H1 (cell line): ENCODE data around the gene FBH1. TPM values are rescaled to one million over a fixed set of nuclear protein-coding genes. Genes with fewer than 3 reads are reported as not detected.

Experiments used
- CTCF ChIA-PET: fragments of 300-600 bp; sonication (Branson Sonifier 250); formaldehyde crosslinking; loops from one replicate; lab custom pipeline; 2021; ENCODE audit not compliant: partially characterized antibody; lab: Charles Lee
- POLR2A ChIA-PET: fragments of 300-600 bp; sonication (Branson Sonifier 250); formaldehyde crosslinking; loops from one replicate; lab custom pipeline; 2021; ENCODE audit warnings: inconsistent platforms; ENCODE audit not compliant: partially characterized antibody; lab: Charles Lee
- DNase-seq, 2 experiments: peaks; one replicate each; pipeline versions ENCODE4 v3.0.0 to v3.0.0-alpha.2; 2010 to 2022; ENCODE audit warnings: low spot score in 2 of 2, low read depth in 1 of 2, mixed read lengths in 1 of 2
- FAIRE-seq: peaks from 2 replicates; lab custom pipeline; 2011; peaks lifted over from hg19 to GRCh38; lab: Jason Lieb, UNC
- H2AFZ ChIP-seq: 2 replicates; pipeline ENCODE4 v1.8.1; 2012; ENCODE audit warnings: low read length, inconsistent platforms
- H2AK5ac ChIP-seq: 2 replicates; pipeline ENCODE4 v1.6.1; 2013; ENCODE audit warnings: low read depth, low read length
- H2BK120ac ChIP-seq: replicated peaks from 2 replicates; pipeline ENCODE3; 2013; ENCODE audit warnings: low read depth, low read length, inconsistent platforms
- H2BK12ac ChIP-seq: 2 replicates; pipeline ENCODE4 v1.6.1; 2013; ENCODE audit warnings: low read depth, low read length
- H2BK15ac ChIP-seq: 2 replicates; pipeline ENCODE4 v1.6.1; 2013; ENCODE audit warnings: low read length
- H2BK20ac ChIP-seq: 2 replicates; pipeline ENCODE4 v1.6.1; 2013; ENCODE audit warnings: low read length
- H2BK5ac ChIP-seq: 2 replicates; pipeline ENCODE4 v1.6.1; 2013; ENCODE audit warnings: low read depth, low read length
- H3K14ac ChIP-seq: 2 replicates; pipeline ENCODE4 v1.6.1; 2013; ENCODE audit warnings: inconsistent platforms; ENCODE audit not compliant: insufficient read length
- H3K18ac ChIP-seq: 2 replicates; pipeline ENCODE4 v1.6.1; 2013; ENCODE audit warnings: low read length; ENCODE audit errors: extremely low read depth
- H3K23ac ChIP-seq: 2 replicates; pipeline ENCODE4 v1.6.1; 2013; ENCODE audit warnings: inconsistent platforms; ENCODE audit not compliant: insufficient read length
- H3K23me2 ChIP-seq: 2 replicates; pipeline ENCODE4 v1.6.1; 2013; ENCODE audit warnings: low read depth, low read length
- H3K27ac ChIP-seq: 2 replicates; pipeline ENCODE4 v1.6.1; 2011; ENCODE audit warnings: low read depth, low read length, inconsistent platforms
- H3K27me3 ChIP-seq, 4 experiments: replicated peaks in 1 of 4; 1 replicate in 1 of 4; 2 replicates in 3 of 4; pipeline versions ENCODE4 v1.6.1 to v1.8.1; 2011 to 2013; ENCODE audit warnings: low read length in 3 of 4, mild to moderate bottlenecking in 3 of 4, inconsistent platforms in 2 of 4, mixed read lengths in 2 of 4, moderate library complexity in 1 of 4; ENCODE audit not compliant: control insufficient read depth in 3 of 4, insufficient read depth in 3 of 4; ENCODE audit errors: extremely low read depth in 1 of 4
- H3K36me3 ChIP-seq, 4 experiments: 2 replicates each; pipeline versions ENCODE4 v1.6.1 to v1.8.1; 2011 to 2013; ENCODE audit warnings: mild to moderate bottlenecking in 4 of 4, low read length in 3 of 4, moderate library complexity in 2 of 4, control low read depth in 1 of 4, inconsistent platforms in 1 of 4; ENCODE audit not compliant: insufficient read depth in 4 of 4, control insufficient read depth in 2 of 4
- H3K4ac ChIP-seq: replicated peaks from 2 replicates; pipeline ENCODE3; 2013; ENCODE audit warnings: low read length, low read depth, mixed read lengths, inconsistent platforms; ENCODE audit not compliant: insufficient read length
- H3K4me1 ChIP-seq, 4 experiments: replicated peaks in 1 of 4; 1 replicate in 1 of 4; 2 replicates in 3 of 4; pipeline versions ENCODE4 v1.6.1 to v1.8.1; 2011 to 2013; ENCODE audit warnings: low read length in 3 of 4, inconsistent platforms in 2 of 4, mixed read lengths in 1 of 4; ENCODE audit not compliant: insufficient read depth in 4 of 4, control insufficient read depth in 3 of 4
- H3K4me2 ChIP-seq, 2 experiments: 2 replicates each; pipeline versions ENCODE4 v1.6.1 to v1.8.1; 2011 to 2013; ENCODE audit warnings: low read depth in 2 of 2, low read length in 2 of 2, control low read depth in 1 of 2, inconsistent platforms in 1 of 2, mild to moderate bottlenecking in 1 of 2; ENCODE audit not compliant: insufficient read depth in 1 of 2
- H3K4me3 ChIP-seq, 4 experiments: fragments of 200-600, 300-600 bp in 1 of 4; sonication (generic), shearing (Covaris generic), sonication (Bioruptor Twin) in 1 of 4; 2 replicates each; pipeline versions ENCODE4 v1.5.1 to v1.8.1; 2011 to 2016; ENCODE audit warnings: low read length in 4 of 4, low read depth in 3 of 4, control low read depth in 2 of 4, inconsistent platforms in 2 of 4, mild to moderate bottlenecking in 2 of 4, mixed read lengths in 1 of 4, moderate library complexity in 1 of 4; ENCODE audit not compliant: insufficient read depth in 2 of 4; ENCODE audit errors: extremely low read depth in 1 of 4
- H3K56ac ChIP-seq: replicated peaks from 2 replicates; pipeline ENCODE3; 2013; ENCODE audit warnings: low read depth, mild to moderate bottlenecking, mixed read lengths, low read length, inconsistent platforms; ENCODE audit not compliant: insufficient read length
- H3K79me1 ChIP-seq: 2 replicates; pipeline ENCODE4 v1.6.1; 2013; ENCODE audit warnings: low read depth, low read length, control low read depth
- H3K79me2 ChIP-seq, 2 experiments: 2 replicates each; pipeline versions ENCODE4 v1.6.1 to v1.8.1; 2012 to 2013; ENCODE audit warnings: low read length in 2 of 2, mild to moderate bottlenecking in 2 of 2, inconsistent platforms in 1 of 2; ENCODE audit not compliant: insufficient read depth in 2 of 2, control insufficient read depth in 1 of 2
- H3K9ac ChIP-seq, 4 experiments: replicated peaks in 1 of 4; 1 replicate in 1 of 4; 2 replicates in 3 of 4; pipeline versions ENCODE4 v1.6.1 to v1.8.1; 2011 to 2013; ENCODE audit warnings: low read depth in 3 of 4, low read length in 3 of 4, control low read depth in 2 of 4, mild to moderate bottlenecking in 2 of 4, moderate library complexity in 2 of 4, inconsistent platforms in 1 of 4; ENCODE audit errors: extremely low read depth in 1 of 4
- H3K9me3 ChIP-seq, 2 experiments: 2 replicates each; pipeline versions ENCODE4 v1.6.1 to v1.8.1; 2012 to 2013; ENCODE audit warnings: mild to moderate bottlenecking in 2 of 2, moderate library complexity in 2 of 2, control low read depth in 1 of 2, inconsistent platforms in 1 of 2, low read depth in 1 of 2, low read length in 1 of 2, mixed read lengths in 1 of 2; ENCODE audit not compliant: insufficient read depth in 2 of 2
- H4K20me1 ChIP-seq, 2 experiments: replicated peaks in 1 of 2; 2 replicates each; pipeline versions ENCODE3 to v1.8.1; 2011 to 2013; ENCODE audit warnings: inconsistent platforms in 2 of 2, low read length in 2 of 2, mild to moderate bottlenecking in 1 of 2; ENCODE audit not compliant: insufficient read depth in 2 of 2, control insufficient read depth in 1 of 2
- H4K5ac ChIP-seq: 2 replicates; pipeline ENCODE4 v1.6.1; 2013; ENCODE audit warnings: low read length, low read depth, mixed read lengths, inconsistent platforms; ENCODE audit not compliant: insufficient read length
- H4K8ac ChIP-seq: 2 replicates; pipeline ENCODE4 v1.8.0; 2013; ENCODE audit warnings: mild to moderate bottlenecking, moderate library complexity, low read length, inconsistent platforms; ENCODE audit not compliant: insufficient read depth; ENCODE audit errors: extremely low read depth
- H4K91ac ChIP-seq: replicated peaks from 2 replicates; pipeline ENCODE3; 2013; ENCODE audit warnings: low read length, mixed read lengths, inconsistent platforms; ENCODE audit not compliant: insufficient read length
- WGBS, 2 experiments: shearing (Covaris generic) in 1 of 2; methylation state at CpG; one replicate each; pipeline versions ENCODE4 v1.1.6 to v1.1.7; 2013 to 2015; ENCODE audit warnings: low lambda C conversion rate in 2 of 2, mixed read lengths in 2 of 2, inconsistent platforms in 1 of 2, low coverage in 1 of 2, missing lambda C conversion rate in 1 of 2; ENCODE audit not compliant: insufficient replicate concordance in 2 of 2, insufficient coverage in 1 of 2, insufficient read length in 1 of 2; ENCODE audit errors: extremely low coverage in 1 of 2, missing lambda C conversion rate in 1 of 2; 5-methylcytosine and 5-hydroxymethylcytosine counted together
- polyA plus RNA-seq, 7 experiments: library from polyadenylated mRNA; depleted of rRNA in 3 of 7; stranded (reverse) in 5 of 7; unstranded in 2 of 7; fragments of >200 nt in 5 of 7; fragments of 200-250 nt in 2 of 7; gene quantifications; 1 replicate in 5 of 7; 2 replicates in 1 of 7; 4 replicates in 1 of 7; pipeline versions ENCODE4 v1.2.1 to v1.2.3, GENCODE V29; 2011 to 2013; ENCODE audit warnings: missing spikeins in 2 of 7, mixed read lengths in 2 of 7
- total RNA-seq: library from RNA; stranded (reverse); fragmentation: NEBNext Ultra II Directional; extraction: Animal tissue kit (Norgen Biotek cat#: 25700); gene quantifications from 2 replicates; pipeline ENCODE4 v1.2.1, GENCODE V29; 2021

The FBH1 gene
- total and polyA plus RNA-seq, 2 of the 8 experiments (the other 6 are each of a cell fraction or from before 2014, with no cell fraction given), result 31.1 to 51.8 TPM

DNA sequence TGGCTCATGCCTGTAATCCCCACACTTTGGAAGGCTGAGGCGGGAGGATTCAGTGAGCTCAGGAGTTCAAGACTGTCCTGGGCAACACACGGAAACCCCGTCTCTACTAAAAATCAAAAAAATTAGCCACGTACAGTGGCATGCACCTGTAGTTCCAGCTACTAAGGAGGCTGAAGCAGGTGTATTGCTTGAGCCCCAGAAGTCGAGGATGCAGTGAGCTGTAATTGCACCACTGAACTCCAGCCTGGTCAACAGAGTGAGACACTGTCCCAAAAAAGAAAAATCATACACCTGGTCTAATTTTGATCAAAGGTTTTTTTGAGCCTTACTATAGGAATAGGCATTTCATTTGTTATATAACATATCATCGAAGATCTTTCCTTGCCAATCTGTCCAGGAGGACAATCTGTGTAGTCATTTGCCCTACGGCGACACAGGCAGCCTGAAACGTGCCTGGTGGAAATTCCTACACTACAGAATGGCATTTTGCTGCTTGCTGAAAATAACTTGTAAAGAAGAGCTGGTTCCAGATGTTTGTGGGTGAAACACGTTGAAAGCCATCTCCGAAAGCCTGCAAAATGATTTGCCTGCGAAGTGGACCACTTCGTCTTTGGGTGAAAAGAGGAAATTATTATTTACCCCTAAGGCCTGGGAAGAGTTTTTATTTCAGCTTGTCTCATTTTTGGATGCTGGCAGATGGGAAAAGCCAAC, 45.5 kb upstream of the FBH1 start:
- H2BK120ac ChIP-seq, result no peak overlapping the region
- peaks cover 0 to 2% (median 0%) of the 10 kb centered on the region in 4 experiments; a peak in 1 of 7 replicates for H3K4me1 ChIP-seq
- H3K56ac ChIP-seq, result no peak overlapping the region
- H4K91ac ChIP-seq, result no peak overlapping the region
- H3K23ac ChIP-seq, result no peak overlapping the region
- CTCF ChIA-PET, result interaction anchor here (0.6 to 3.0 kb wide), 10 partner anchors 13 to 1047 kb away, joined by 3 to 12 read pairs (median 4); no protein-coding TSS in a partner anchor
- H3K14ac ChIP-seq, result no peak overlapping the region
- H3K9ac ChIP-seq, result no peak overlapping the region
- no peak overlapping the region for H3K4me2 ChIP-seq
- H3K9me3 ChIP-seq, result no peaks in the 10 kb centered on the region
- H4K5ac ChIP-seq, result no peak overlapping the region
- no peaks in the 10 kb centered on the region for H3K36me3 ChIP-seq
- H2AFZ ChIP-seq, result no peak overlapping the region
- H2BK12ac ChIP-seq, result no peak overlapping the region
- no peak overlapping the region for H2BK20ac ChIP-seq
- no peak overlapping the region for H2BK5ac ChIP-seq
- no peak overlapping the region for H2BK15ac ChIP-seq
- H3K79me2 ChIP-seq, result no peaks in the 10 kb centered on the region
- FAIRE-seq (no peak), DNase-seq (no peak)
- no peak overlapping the region for H3K27ac ChIP-seq
- no peaks in the 10 kb centered on the region for H4K20me1 ChIP-seq
- no peak overlapping the region for H3K18ac ChIP-seq
- H2AK5ac ChIP-seq, result no peak overlapping the region
- 87% methylated on average over 13 of the region's 13 CpGs; no CpG with 5 or more reads in 1 of the 2 experiments for WGBS, 2 experiments
- POLR2A ChIA-PET, result interaction anchor here (1.0 to 3.0 kb wide), 3 partner anchors 29 to 44 kb away, joined by 3 to 10 read pairs (median 6); partner anchors contain the start of gene GDI2
- no peak overlapping the region for H3K4ac ChIP-seq
- H4K8ac ChIP-seq, result no peak overlapping the region
- no peaks in the 10 kb centered on the region for H3K23me2 ChIP-seq
- no peaks in the 10 kb centered on the region for H3K79me1 ChIP-seq
- H3K4me3 ChIP-seq, result no peak overlapping the region
- H3K27me3 ChIP-seq, result no peaks in the 10 kb centered on the region
